Transverse colon (tissue), 4 donors: ENCODE results near the gene PHAX. TPM values are rescaled to one million over a fixed set of nuclear protein-coding genes. Genes with fewer than 3 reads are reported as not detected.
"Not testable (repeated sequence)": the region's sequence is repeated elsewhere in the genome, so short reads cannot be mapped to it uniquely, and the experiment has no call there.

Source experiments
- DNase-seq: peaks from one replicate; pipeline ENCODE4 v3.0.0-alpha.2; 2019
- H3K27ac ChIP-seq, 4 donors: fragments of 200-600 bp; sonication (generic); 2 replicates each; pipeline ENCODE4 v1.5.1; 2016 to 2018; ENCODE audit warnings: inconsistent platforms in 4 of 4
- H3K27me3 ChIP-seq: fragments of 200-600 bp; sonication (generic); 2 replicates; pipeline ENCODE4 v1.5.1; 2017; ENCODE audit warnings: inconsistent platforms
- H3K36me3 ChIP-seq, 4 donors: fragments of 200-600 bp; sonication (generic); 2 replicates each; pipeline ENCODE4 v1.5.1; 2017 to 2019; ENCODE audit warnings: inconsistent platforms in 4 of 4
- H3K4me1 ChIP-seq, 4 donors: fragments of 200-600 bp; sonication (generic); 2 replicates each; pipeline ENCODE4 v1.5.1; 2017 to 2020; ENCODE audit warnings: inconsistent platforms in 4 of 4
- H3K4me3 ChIP-seq, 4 donors: fragments of 200-600 bp; sonication (generic); 1 replicate in 1 of 4; 2 replicates in 3 of 4; pipeline versions ENCODE4 v1.5.1 to v1.6.1; 2017 to 2019; ENCODE audit warnings: inconsistent platforms in 4 of 4
- H3K9me3 ChIP-seq, 2 donors: fragments of 200-600 bp; sonication (generic); 2 replicates each; pipeline ENCODE4 v1.5.1; 2017 to 2019; ENCODE audit warnings: inconsistent platforms in 2 of 2
- EP300 ChIP-seq: sonication (generic); formaldehyde crosslinking; IDR thresholded peaks from one replicate; pipeline ENCODE4 v1.6.1; 2017; ENCODE audit warnings: antibody characterized with exemption, low read depth
- POLR2A ChIP-seq: fragments of 450-650 bp; IDR thresholded peaks from one replicate; pipeline ENCODE4 v1.6.1; 2016; ENCODE audit warnings: antibody characterized with exemption, mild to moderate bottlenecking, moderate library complexity
- POLR2AphosphoS5 ChIP-seq, 3 donors: sonication (generic); formaldehyde crosslinking; IDR thresholded peaks; one replicate each; pipeline ENCODE4 v1.6.1; 2016; ENCODE audit warnings: antibody characterized with exemption in 3 of 3
- WGBS, 2 donors: methylation state at CpG; one replicate each; pipeline ENCODE4 v1.1.5; 2018; ENCODE audit warnings: low coverage in 1 of 2; 5-methylcytosine and 5-hydroxymethylcytosine counted together
- in situ Hi-C, 4 donors: fragments of 200-750 bp; cut with MboI; loops; one replicate each; pipeline versions ENCODE4 v1.15.0 to v1.15.1; 2017; ENCODE audit warnings: low sequenced_read_pairs in 3 of 4, low pct_ligation_motif_present in 1 of 4, low pct_unique_long_range_greater_than_20kb in 1 of 4
- intact Hi-C: fragments of 100-400 bp; cut with DNase I; formaldehyde crosslinking; loops from one replicate; pipeline ENCODE4 v1.15.1; 2023; ENCODE audit warnings: low total_unique reads
- total RNA-seq, 4 donors: library from RNA; depleted of rRNA; stranded (reverse); fragments of >200 nt; gene quantifications; one replicate each; pipeline ENCODE4 v1.1.0, GENCODE V29; 2016
- TF ChIP-seq, protein P1 (sequence below), 5 experiments: fragments of 200-600 bp in 3 of 5; fragments of 450-650 bp in 2 of 5; sonication (generic) in 3 of 5; IDR thresholded peaks; 1 replicate in 2 of 5; 2 replicates in 3 of 5; pipeline ENCODE4 v1.5.1; 2016 to 2017; ENCODE audit warnings: antibody characterized with exemption in 5 of 5, inconsistent platforms in 3 of 5, mild to moderate bottlenecking in 2 of 5, moderate library complexity in 1 of 5

PHAX gene
- total RNA-seq, 4 donors from 2014 or later = 6.7 to 55.3 (median 49.2) TPM

DNA sequence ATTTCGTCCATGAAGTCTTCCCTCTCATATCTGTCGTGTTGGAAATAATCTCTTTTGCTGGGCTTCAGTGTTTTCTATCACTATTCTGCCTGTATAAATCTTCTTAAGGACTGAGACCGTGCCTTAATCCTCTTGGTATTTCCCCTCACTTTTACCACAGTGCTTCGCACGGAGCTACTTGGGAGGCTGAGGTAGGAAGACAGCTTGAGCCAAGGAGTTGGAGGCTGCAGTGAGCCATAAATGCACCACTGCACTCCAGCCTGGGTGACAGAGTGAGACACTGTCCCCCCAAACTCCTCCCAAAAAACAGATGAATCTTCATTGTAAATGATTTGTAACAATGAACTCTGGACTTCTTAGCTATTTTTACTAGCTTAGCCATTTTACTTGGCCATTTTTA lies 57.8 kb downstream of the PHAX start:
- no peak for DNase-seq
- WGBS, 2 donors = 64 to 65% methylated on average over 4 to 5 of the region's 5 CpGs
- TF ChIP-seq EP300 (no peak), POLR2AphosphoS5 (IDR thresholded peaks at IDR 0.05) (no peak), POLR2A (no peak)
- H3K27me3 ChIP-seq = no peaks in the 10 kb centered on the region
- H3K4me1 ChIP-seq = peaks cover 0 to 12% (median 5%) of the 10 kb centered on the region in 4 donors
- H3K27ac ChIP-seq = no peak overlapping the region
- intact Hi-C loops = no loop called here
- H3K36me3 ChIP-seq = no peaks in the 10 kb centered on the region
- in situ Hi-C loops = loop anchor here in 3 of 4 donors (10.0 to 25.0 kb wide), 3 partner anchors 129 to 656 kb away; partner anchors contain the start of gene LMNB1 (in 1 of the 3)
- H3K4me3 ChIP-seq = no peak overlapping the region
- no peaks in the 10 kb centered on the region for H3K9me3 ChIP-seq

DNA sequence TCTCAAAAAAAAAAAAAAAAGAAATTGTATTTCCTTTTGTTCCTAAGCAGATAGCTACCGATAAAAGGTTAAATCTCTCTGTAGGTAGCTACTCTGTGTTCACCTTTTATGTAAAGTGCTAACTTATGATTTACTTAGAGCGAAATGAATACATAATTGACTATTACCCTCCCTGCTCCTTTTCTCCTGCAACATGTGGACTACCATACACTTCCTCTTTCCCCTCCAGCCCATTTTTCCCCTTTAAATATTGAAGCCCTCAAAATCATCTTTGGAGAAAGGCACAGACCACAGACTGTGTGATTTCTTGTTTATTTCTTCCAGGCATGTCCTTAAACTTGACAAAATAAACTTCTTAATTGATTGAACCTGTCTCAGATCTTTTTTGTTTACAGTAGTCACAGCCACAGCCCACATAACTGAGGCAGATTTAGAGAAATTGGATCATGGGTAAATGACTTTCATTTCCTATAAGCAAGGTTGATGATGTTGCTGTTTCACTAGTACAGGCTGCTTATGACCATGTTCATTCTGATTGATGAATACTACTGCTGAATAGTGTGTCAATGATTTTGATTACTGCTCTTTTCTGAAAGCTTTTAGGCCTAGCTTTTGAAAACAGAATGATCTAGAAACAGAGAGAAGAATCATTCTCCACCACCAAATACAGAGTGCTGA lies 59.2 kb downstream of the PHAX start:
- H3K27me3 ChIP-seq = no peaks in the 10 kb centered on the region
- intact Hi-C loops (no loop called here), in situ Hi-C loops (loop anchor here in 3 of 4 donors (10.0 to 25.0 kb wide), 3 partner anchors 127 to 655 kb away; partner anchors contain the start of gene LMNB1 (in 1 of the 3))
- H3K27ac ChIP-seq = no peak overlapping the region
- H3K4me1 ChIP-seq = peaks cover 0 to 12% (median 4%) of the 10 kb centered on the region in 4 donors
- no peaks in the 10 kb centered on the region for H3K9me3 ChIP-seq
- TF ChIP-seq POLR2AphosphoS5 (IDR thresholded peaks at IDR 0.05) = no peak
- TF ChIP-seq, protein P1, sequence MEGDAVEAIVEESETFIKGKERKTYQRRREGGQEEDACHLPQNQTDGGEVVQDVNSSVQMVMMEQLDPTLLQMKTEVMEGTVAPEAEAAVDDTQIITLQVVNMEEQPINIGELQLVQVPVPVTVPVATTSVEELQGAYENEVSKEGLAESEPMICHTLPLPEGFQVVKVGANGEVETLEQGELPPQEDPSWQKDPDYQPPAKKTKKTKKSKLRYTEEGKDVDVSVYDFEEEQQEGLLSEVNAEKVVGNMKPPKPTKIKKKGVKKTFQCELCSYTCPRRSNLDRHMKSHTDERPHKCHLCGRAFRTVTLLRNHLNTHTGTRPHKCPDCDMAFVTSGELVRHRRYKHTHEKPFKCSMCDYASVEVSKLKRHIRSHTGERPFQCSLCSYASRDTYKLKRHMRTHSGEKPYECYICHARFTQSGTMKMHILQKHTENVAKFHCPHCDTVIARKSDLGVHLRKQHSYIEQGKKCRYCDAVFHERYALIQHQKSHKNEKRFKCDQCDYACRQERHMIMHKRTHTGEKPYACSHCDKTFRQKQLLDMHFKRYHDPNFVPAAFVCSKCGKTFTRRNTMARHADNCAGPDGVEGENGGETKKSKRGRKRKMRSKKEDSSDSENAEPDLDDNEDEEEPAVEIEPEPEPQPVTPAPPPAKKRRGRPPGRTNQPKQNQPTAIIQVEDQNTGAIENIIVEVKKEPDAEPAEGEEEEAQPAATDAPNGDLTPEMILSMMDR (IDR thresholded peaks at IDR 0.05) = no peak
- no peak for TF ChIP-seq POLR2A
- no peak for TF ChIP-seq EP300
- 92 to 95% methylated on average over 2 of the region's 2 CpGs for WGBS, 2 donors
- H3K36me3 ChIP-seq = no peaks in the 10 kb centered on the region
- no peak for DNase-seq
- H3K4me3 ChIP-seq = no peak overlapping the region

DNA sequence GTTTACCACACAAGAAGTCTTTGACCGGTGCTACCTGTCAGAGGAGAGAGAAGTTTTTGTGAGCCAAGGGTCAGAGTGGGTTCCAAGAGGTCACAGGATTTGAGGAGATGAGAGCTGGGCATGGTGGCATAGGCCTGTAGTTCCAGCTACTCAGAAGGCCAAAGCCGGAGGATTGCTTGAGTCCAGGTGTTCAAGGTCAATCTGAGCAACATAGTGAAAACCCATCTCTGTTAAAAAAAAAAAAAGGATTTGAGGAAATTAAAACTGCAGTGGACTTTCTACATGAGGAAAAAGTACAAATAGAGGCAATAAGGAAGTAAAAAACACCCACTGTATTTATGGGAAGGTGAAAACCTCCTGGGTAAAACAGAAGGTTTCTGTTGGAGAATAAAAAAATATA lies 63.8 kb downstream of the PHAX start:
- in situ Hi-C loops = loop anchor here in 2 of 4 donors (25.0 kb wide), 2 partner anchors 123 to 648 kb away; partner anchors contain the start of gene LMNB1 (in 1 of the 2)
- DNase-seq = peak; percentile 39
- H3K27ac ChIP-seq = peak overlapping the region; percentile 52 to 76 (median 70)

DNA sequence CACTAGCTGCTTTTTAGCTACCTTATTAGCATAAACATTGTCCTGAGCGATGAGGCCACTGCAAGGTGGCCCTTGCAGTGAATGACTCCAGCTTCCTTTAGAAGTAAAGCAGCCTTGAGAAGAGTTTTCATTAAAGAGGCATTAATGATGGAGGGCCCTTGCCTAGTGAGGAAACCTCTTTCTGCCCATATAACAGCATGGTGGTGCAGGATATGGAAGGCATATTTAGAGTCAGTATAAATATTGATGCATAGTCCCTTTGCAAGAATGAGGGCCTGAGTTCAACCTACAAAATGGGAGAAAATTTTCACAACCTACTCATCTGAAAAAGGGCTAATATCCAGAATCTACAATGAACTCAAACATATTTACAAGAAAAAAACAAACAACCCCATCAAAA lies 69.4 kb downstream of the PHAX start:
- H3K9me3 ChIP-seq, intact Hi-C loops, DNase-seq, H3K27ac ChIP-seq, H3K36me3 ChIP-seq, H3K4me3 ChIP-seq, H3K27me3 ChIP-seq: not testable (repeated sequence)
- 100% methylated on average over 1 of the region's 1 CpG for WGBS, 2 donors
- H3K4me1 ChIP-seq = peaks cover 0 to 26% (median 11%) of the 10 kb centered on the region in 4 donors
- in situ Hi-C loops = loop anchor here in 3 of 4 donors (10.0 to 25.0 kb wide), 3 partner anchors 117 to 642 kb away; partner anchors contain the start of gene LMNB1 (in 1 of the 3)

More for the DNA sequence above, 63.8 kb downstream of the PHAX start:
- H3K36me3 ChIP-seq = no peaks in the 10 kb centered on the region
- WGBS, 2 donors = 42 to 67% methylated on average over 1 to 2 of the region's 2 CpGs
- no peaks in the 10 kb centered on the region for H3K27me3 ChIP-seq
- intact Hi-C loops = no loop called here
- H3K4me3 ChIP-seq = no peak overlapping the region
- TF ChIP-seq, protein P1 (IDR thresholded peaks at IDR 0.05) = no peak
- no peak for TF ChIP-seq POLR2A
- H3K4me1 ChIP-seq = peaks cover 0 to 17% (median 5%) of the 10 kb centered on the region in 4 donors
- peaks cover 0 to under 1% of the 10 kb centered on the region in 2 donors for H3K9me3 ChIP-seq

DNA sequence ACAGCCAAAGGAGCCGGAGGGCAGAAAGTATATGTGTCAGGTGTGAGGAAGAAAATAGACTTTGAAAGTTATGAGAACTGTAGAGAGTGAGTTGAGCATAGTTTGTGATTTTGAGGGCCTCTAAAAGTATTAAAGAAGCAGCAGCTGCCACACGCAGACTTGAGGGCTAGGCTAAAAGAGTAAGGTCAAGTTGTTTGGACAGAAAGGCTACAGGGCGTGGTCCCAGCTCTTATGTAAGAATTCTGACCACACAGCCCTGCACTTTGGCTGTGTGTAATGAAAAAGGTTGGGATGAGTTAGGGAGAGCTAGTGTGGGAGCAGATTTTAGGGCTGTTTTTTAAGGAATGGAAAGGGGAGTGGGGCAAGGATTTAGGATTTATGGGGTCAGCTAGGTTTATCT lies 70.9 kb downstream of the PHAX start:
- H3K4me3 ChIP-seq, H3K9me3 ChIP-seq, H3K36me3 ChIP-seq, H3K27me3 ChIP-seq, intact Hi-C loops: not testable (repeated sequence)
- in situ Hi-C loops = loop anchor here in 3 of 4 donors (10.0 to 25.0 kb wide), 3 partner anchors 116 to 641 kb away; partner anchors contain the start of gene LMNB1 (in 1 of the 3)
- peak overlapping the region; percentile 25 to 48 (median 36) for H3K27ac ChIP-seq
- 55 to 80% methylated on average over 3 of the region's 3 CpGs for WGBS, 2 donors
- H3K4me1 ChIP-seq = peaks cover 0 to 21% (median 8%) of the 10 kb centered on the region in 4 donors
- DNase-seq = peak; percentile 43
